ENCODE results near the gene SCARB1. TPM values are rescaled to one million over a fixed set of nuclear protein-coding genes. Genes with fewer than 3 reads are reported as not detected.
A peak's percentile ranks its signal among the peaks of the same experiment; 100 is the strongest.

The SCARB1 gene
- total RNA-seq, 1 experiment from 2014 or later: 115 TPM

DNA sequence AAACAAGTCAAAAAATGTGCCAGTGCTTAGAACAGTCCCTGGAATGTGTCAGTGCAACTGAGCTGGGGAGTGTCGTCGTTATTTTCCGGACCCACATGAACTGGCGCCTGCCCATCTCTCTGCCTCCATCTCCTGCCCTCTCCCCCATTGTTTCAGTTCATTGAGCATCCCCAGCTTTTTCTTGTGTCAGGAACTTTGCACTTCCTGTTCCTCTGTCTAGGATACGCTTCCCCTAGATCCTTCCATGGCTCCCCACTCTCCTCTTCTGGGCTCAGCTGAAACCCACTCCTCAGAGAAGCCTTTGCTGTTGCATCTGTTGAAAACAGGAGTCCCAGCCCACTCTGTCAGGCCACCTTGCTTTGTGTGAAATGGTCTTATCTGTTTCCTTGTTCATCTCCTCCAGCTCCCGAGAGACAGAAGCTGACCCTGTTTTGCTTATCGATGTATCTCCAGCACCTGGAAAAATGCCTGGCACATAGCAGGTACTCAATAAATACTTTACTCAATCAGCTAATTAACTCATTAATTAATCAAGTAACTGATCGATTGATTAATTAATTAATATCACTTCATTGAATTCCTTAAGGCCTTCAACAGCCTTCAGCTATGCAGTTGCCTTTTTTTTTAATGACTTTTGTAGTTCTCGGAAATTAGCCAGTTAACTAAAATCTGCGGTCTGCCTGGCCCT, 2.7 kb upstream of the SCARB1 start:
- DNase-seq (ENCODE audit: extremely low read depth, low read depth): no peak

DNA sequence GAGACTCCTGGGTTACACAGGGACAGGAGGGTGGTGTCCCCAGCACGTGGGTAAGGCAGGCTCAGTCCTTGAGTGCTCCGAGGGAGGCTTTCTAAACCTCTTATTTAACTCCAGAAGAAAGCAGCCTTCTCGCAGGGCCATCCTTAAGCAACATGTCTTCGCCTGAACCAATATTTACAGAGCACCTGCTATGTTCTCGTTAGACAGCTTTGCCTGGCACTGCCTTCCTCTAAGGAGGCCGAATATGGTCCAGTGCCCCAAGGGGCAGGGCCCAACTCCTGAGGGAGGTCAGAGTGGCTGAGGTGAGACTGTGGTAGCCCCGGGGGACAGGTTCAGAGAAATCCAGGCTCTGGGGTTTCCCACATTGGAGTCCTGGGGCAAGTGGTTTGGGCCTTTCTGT, 2.1 kb upstream of the SCARB1 start:
- no peak for DNase-seq (ENCODE audit: extremely low read depth, low read depth)

DNA sequence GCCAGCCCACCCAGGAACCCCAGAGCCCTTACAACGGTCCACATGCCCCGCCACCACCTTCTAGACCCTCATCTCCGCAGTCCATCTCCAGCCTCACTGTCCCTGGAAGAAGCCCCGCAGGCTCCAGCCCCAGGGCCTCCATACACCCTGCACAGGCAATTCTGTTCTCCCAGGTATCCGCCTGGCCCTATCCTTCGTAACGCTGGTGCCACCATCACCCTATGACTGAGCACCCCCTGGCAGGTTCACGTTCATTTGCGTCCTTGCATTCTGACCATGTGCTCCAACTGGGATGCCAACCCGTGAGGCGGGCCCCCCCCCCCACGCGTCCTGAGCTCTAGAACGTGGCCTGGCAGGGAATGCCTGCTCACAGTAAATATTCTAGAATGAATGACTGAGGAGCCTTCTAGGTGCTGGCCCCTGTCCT, 675 bp upstream of the SCARB1 start:
- DNase-seq (ENCODE audit: extremely low read depth, low read depth): no peak

DNA sequence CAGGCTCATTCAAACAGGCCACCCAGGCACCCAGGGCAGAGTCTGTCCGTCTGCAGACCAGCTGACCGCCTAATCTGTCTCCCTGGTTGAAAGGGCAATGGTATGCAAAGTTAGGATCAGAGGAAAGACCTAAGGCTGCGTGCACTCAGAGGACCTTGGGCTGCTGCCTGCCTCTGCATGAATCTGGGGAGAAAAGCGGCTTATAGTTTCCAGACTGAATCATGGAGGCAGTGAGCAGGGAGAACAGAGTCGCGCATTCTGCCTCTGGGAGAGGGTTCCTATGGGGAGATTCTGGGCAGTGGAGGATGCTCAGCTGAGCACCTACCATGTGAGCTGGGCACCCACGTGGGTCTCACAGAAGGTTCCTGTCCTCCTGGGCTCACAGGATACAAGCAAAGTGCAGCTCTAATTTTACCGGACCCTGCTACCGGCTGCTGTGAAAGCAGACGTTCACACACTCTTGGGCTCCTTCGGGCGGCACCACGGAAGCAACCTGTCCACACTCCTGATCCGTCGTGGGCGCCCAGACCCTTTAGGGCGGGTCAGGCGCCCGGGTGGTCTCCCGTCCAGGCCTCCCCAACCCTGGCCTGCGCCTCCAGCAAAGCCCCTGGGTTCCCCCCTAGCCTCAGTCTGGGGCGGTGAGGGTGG, 772 bp downstream of the SCARB1 start:
- no peak for DNase-seq (ENCODE audit: extremely low read depth, low read depth)

DNA sequence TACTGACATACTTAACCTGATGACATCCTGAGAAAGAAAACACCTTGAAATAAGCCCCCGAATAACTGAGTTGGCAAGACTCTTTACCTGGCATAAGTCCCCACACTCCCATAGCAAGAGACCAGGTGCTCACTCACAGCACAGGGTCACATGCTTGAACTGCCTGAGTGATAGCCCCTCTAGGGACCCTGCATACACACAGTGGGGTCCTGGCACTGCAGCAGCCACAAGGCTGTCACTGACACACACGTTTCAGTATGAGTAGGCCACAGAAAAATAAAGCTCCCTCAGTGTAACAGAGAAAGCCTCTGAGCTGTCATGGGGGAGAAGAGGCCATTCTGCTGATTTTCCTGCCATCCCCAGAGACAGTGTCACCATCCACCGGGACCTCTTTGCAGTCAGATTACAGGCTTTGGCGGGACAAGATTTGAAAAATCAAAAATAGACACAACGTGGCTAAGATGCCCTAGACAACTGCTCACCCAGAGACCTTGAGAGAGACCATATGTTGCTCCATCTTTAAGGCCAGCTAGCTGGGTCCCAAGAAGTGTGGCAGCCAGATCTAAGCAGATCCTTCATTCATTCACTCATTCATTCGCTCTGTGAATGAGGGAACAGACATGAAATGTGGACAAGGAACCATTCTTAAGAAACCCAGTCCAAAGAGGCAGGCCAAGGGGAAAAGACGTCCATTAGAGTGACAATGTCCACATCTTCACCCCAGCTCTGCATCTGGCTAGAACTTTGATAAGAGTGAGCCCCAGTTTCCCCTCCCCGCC, 1.6 kb downstream of the SCARB1 start:
- DNase-seq (ENCODE audit: extremely low read depth, low read depth): no peak

DNA sequence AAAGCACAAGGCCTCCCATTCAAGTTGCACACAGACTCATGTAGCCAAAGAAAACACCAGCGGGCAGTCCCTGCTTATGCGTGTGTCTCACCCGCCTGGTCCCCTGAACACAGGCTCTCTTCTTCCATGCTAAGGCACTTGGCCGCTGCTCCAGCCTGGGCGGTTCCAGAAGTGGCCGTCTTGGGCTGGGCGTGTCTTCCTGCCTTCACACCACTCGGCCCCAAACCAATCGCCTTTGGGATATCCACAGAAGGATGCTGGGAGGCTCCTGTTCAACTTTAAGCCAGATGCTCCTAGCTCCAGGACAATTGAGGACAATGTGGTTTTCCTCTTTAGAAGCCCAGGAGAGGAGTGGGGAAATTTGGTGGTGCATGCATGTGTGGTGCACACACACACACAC, 2.2 kb downstream of the SCARB1 start:
- DNase-seq (ENCODE audit: extremely low read depth, low read depth): peak; percentile 69

DNA sequence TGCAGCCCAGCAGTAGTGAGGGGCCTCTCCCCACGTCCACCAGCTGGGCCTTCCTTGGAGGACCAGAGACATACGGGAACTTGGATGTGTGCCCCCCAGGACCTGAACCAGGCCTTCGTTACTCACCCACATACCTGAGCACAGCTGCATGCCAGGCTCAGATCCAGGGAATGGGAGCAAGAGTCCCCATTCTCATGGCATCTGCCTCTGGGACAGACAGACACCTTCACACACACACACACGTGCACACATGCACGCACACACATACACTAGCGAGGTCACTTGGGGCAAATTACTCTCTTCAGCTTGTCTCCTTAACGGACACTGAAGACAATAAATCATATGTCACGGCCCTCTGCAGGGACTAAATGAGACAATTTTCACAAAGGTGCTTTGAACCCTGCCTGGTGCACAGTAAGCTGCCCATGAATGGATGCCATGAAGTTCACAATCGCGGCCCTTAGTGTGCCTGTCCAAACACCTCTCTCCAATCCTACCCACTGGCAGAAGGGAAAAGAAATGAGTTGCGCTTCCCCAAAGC, 5.7 kb downstream of the SCARB1 start:
- DNase-seq (ENCODE audit: extremely low read depth, low read depth): no peak

DNA sequence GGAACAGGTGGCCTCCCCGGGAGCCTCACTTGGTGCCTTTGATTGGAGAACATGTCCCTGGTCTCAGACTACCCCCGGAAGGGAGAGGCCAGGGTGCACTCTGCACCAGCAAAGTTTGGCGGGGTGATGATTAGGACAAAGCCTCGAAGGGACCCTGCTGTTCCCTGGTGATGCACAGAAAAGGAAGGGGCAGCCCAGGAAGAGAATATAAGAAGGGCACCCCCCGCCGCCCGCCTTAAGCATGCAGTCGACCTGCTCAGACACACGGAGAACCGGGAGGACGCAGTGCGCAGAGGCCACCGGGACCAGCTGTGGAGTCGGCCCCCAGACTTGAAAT, 6.9 kb downstream of the SCARB1 start:
- DNase-seq (ENCODE audit: extremely low read depth, low read depth): no peak

DNA sequence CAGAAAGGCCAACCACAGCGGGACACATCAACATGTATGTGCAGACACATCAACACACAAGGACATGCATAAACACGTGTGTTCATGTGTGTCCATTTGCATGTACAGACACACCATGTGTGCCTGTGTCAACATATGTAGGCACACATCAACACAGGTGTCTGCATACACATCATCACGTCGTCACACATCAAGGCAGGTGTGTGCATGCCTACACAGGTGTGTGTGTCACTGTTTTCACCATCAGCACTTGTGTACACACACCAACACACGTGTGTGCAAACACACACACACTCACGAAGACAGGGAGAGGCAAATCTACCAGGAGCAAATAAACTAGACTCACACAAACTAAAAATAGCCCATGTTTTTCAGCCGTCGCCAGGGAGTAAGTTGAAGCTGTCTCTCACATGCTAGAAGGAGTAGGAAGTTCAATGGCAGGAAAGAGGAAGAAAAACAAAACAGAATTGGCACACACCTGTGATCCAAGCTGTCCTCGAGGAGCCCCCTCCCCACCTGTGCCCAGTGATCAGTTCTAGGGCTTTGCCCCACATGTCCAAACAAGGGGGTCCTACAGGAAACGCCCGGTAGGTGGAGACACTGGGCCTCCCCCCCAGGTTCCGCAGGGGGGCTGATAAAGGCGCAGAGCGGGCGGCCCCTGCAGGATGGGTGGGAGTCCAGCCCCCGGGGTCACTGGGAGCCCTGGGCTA, 7.4 kb downstream of the SCARB1 start:
- DNase-seq (ENCODE audit: extremely low read depth, low read depth): no peak

DNA sequence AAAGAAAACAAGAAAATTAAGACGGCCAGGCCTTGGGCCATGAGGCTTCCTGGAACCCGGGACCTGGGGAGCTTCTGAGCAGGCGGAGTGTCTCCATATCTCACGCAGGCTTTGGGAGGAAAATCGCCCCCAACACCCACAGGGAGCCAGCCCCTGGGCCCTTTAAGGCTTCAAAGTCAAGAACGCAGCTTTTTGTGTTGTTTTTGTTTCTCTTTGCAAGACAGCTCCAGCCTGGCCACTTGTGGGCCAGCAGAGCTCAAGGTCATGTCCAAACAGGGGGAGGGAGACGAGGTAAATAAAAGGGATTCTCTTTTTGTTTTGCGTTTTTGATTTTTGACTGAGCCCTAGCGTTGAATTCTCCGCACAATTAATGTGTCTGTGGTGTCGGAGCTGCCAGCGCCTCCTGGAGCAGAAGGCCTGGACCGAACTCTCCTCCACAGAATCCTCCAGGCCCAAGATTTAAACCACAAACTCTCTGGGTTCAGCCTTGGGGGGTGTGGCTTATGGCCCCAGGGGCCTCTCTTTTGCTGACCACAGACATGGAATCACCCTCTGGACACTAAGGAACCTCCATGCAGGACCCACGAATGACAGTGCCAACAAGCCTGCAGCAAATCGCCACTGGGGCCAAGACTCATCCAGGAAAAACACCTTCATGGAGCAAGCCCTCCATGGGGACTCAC, 8.2 kb downstream of the SCARB1 start:
- DNase-seq (ENCODE audit: extremely low read depth, low read depth): no peak

DNA sequence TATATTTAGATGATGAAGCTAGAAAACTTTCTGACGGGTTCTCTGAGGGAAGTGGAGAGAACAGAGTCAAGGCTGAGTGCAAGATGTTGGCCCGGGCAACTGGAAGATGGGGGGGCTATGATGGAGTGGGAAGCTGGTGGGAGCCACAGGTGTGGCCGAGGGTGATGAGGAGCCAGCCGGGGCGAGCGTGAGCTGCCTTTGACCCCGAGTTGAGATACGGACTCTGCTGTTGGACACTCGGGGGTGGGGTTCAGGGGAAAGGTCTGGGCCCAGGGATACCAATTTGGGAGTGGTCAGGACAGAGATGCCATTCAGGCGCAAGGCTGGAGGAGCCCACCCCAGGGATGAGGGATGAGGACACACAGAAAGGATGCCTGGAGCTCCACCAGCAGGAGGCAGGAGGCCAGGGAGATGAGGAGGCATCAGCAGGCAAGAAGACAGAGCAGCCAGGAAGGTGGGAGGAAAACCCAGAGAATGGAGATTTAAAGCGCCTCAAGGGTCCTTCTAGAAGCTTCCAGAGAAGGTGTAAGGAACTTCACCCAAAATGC, 9.0 kb downstream of the SCARB1 start:
- DNase-seq (ENCODE audit: extremely low read depth, low read depth): no peak

DNA sequence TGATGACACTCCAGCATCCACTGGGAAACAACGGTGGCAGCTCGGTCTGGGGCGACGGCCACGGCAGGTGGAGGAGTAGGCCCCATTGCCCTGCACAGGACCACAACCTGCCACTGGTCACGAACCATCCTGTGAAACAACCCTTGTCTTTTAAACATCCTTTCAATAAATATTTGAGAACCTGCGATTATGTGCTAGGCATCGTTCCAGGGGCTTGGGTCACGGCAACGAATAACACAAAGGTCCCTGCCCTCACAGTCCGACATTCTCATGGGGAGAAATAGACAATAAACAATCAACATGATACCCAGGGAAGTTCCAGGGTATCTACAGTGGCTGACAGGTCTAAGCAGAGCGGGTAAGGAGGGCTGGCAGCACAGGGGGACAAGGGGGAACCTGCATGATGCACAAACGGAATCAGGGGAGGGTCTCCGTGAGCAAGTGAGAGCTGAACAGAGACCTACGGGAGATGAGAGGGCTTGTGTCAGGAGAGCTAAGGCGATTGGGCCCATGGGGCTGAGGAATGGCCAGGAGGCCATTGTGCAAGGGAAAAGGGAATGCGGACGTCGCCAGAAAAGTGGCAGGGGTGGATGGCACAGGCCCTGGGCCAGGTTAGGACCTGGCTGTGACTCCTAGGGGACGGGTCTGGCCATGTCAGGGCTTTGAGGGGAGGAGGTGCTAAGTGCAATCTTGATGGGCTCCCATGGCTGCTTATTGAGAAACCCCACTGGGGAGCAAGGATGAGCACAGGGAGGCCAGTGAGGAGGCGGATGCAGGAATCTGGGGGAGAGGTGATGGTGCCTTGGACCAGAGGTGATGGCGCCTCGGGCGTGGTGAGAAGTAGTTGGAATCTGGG, 9.7 kb downstream of the SCARB1 start:
- DNase-seq (ENCODE audit: extremely low read depth, low read depth): no peak

DNA sequence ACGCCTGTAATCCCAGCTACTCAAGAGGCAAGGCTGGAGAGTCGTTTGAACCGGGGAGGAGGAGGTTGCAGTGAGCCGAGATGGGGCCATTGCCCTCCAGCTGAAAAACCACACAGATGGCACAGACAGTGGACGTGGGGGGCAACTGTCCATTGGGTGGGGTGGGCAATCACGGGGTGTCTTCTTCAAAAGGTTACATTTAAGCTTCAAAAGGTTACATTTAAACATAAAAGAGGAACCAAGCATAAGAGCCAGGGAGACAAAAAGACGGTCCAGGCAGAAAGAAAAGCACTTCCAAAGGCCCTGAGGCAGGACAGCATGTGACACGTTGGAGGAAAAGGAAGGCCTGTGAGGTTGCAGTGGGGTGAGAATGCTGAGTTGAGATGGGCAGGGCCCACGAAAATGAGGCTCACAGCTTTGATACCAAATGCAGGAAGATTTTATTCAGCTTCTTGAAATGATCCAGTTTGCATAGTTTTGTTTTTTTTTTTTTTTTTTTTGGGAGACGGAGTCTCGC, 10.7 kb downstream of the SCARB1 start:
- no peak for DNase-seq (ENCODE audit: extremely low read depth, low read depth)

DNA sequence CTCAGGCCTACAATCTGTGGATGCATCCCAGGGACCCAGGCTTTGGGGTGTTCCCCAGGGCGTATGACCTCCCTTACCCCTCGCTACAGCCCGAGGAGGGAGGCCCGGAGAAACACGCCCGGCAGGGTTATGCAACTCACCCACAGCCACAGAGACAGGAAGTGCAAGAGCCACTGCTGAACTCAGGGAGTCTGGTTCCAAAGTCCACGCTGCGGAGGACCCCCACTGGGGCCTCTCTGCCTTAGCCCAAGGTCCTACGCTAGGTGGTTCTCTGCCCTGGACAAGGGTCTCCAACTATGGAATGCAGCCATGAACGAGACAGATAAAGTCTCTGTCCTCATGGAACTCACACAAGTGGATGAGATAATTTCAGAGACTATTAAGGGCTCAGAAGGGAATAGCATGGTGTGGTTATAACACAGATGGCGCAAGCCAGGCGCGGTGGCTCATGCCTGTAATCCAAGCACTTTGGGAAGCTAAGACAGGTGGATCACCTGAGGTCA, 11.3 kb downstream of the SCARB1 start:
- DNase-seq (ENCODE audit: extremely low read depth, low read depth): no peak

DNA sequence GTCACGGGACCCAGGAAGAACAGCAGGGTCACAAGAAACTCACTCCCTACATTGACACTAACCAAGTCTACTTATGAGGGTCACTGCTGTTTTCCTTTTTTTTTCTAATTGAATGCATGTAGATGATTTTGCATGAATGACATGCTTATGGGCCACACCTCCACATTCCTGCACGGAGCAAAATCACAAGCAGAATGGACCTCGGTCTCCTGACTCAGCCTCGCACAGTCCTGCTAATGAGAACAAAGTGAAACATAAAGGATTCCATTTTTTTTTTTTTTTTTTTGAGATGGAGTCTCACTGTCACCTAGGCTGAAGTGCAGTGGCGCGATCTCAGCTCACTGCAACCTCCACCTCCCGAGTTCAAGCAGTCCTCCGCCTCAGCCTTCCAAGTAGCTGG, 12.3 kb downstream of the SCARB1 start:
- no peak for DNase-seq (ENCODE audit: extremely low read depth, low read depth)

DNA sequence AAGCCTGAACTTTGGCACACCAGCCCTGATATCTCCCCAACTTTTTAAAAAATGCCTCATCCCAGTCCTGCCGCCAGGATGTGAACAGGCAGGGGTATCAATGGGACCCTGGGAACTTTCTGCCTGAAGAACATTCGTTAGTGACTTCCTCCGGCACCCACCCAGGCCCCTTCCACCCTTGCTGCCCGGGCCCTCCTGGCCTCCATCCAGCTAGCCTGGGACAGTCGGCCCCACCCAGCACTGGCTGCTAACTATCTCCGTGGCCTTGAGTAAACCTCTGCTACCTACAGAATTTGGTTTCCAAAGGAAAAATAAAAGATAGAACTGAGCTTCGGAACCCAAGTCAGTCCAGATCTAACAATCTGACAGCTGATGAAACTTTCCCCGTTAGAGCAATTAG, 14.3 kb downstream of the SCARB1 start:
- DNase-seq (ENCODE audit: extremely low read depth, low read depth): no peak

DNA sequence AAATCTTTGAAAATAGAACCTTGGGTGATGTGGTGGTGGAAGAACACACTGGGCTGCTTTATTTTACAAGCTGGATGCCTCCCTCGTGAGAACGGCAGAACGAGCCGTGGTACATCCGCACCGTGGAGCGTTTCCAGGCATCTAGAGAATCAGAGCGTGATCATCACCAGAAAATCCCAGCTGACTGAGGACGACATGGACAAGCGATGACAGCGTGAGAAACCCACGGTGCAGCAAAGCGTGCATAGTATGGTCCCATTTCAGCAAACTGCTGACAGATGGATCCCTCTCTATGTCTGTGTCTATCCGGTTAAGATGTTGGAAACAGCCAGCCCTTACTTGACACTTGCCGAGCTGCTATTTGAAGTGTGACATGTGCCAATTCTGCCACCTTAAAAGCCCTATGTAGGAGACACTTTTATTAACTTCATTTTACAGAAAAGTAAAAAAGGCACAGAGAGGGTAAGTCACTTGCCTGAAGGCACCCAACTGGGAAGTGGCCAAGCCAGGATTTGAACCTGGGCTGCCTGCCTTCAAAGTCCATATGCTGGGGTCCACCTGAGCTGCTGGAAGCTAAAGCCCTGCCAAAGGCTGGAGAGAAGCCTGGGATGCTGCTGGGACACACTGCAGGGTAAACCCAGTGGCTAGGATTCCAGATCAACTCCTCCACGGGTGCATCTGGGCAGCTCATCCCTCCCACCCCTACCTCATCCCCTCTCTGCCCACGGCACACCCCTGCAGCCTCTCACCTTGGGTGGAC, 14.9 kb downstream of the SCARB1 start:
- no peak for DNase-seq (ENCODE audit: extremely low read depth, low read depth)
